ENCODE measurements around the gene MED25. TPM values are rescaled to one million over a fixed set of nuclear protein-coding genes. Genes with fewer than 3 reads are reported as not detected.

Gene MED25
- total and polyA plus RNA-seq, 2 of the 4 experiments (the other 2 are of a cell fraction), result 4.7 to 38.5 TPM

DNA sequence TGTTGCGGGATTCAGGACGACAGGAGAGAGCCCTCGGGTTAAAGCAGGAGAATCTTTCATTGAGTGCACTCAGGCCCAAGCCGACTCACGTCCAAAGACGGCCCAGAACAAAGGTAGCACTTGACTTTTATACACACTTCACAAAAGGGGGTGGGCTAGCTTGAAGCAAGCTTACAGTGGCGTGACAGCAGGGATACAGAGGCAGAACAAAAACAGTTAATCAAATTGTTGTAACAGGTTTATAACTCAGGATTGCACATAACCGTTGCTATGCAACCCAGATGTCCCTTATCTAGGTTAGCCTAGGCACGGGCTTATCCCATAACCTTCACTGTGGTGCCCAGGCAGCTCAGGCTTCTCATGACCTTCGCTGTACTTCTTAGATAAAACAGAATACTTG, 2.0 kb downstream of the MED25 start:
- H3K9me3 ChIP-seq (ENCODE audit: control insufficient read depth, insufficient read depth, low read length), result no peaks in the 10 kb centered on the region
- H2AFZ ChIP-seq (replicated peaks; ENCODE audit: low read length, poor library complexity), result no peak overlapping the region
- H3K4me1 ChIP-seq (ENCODE audit: control insufficient read depth, insufficient read depth, low read length), result peaks cover 6% of the 10 kb centered on the region
- H3K4ac ChIP-seq (ENCODE audit: low read depth, low read length), result no peak overlapping the region
- H2BK15ac ChIP-seq (ENCODE audit: low read depth, low read length), result no peak overlapping the region; the same call in 2 of the 3 replicates
- no peak overlapping the region for H2BK120ac ChIP-seq (ENCODE audit: low read depth, low read length)
- no peak overlapping the region for H3K4me2 ChIP-seq (ENCODE audit: low read depth, low read length)
- 50% methylated on average over 2 of the region's 10 CpGs; no CpG with 5 or more reads in 1 of the 2 experiments for WGBS, 2 experiments (ENCODE audit: extremely low coverage in 2 of 2, insufficient read length in 1 of 2)
- no TSS peak for BruUV-seq (replicated peaks)
- peaks cover 12% of the 10 kb centered on the region; the same call in 1 of the 2 replicates for H4K20me1 ChIP-seq (ENCODE audit: insufficient read depth, low read length)
- no peak overlapping the region for H3K23ac ChIP-seq (ENCODE audit: low read depth, low read length)
- dilution Hi-C loops (cut with HindIII; ENCODE audit: low sequenced_read_pairs, unreplicated experiment) (no loop called here), intact Hi-C loops (cut with micrococcal nuclease) (no loop called here), in situ Hi-C loops (cut with MboI; ENCODE audit: low sequenced_read_pairs) (no loop called here)
- no peak overlapping the region for H3K9ac ChIP-seq (ENCODE audit: low read depth, low read length)
- CTCF ChIA-PET, result no interaction called here
- peaks cover 11% of the 10 kb centered on the region for H3K36me3 ChIP-seq (ENCODE audit: control insufficient read depth, insufficient read depth, low read length)
- peaks cover 3% of the 10 kb centered on the region; the same call in 1 of the 2 replicates for H3K9me1 ChIP-seq (ENCODE audit: insufficient read depth, low read length)
- DNase-seq (no peak), ATAC-seq (ENCODE audit: low read depth) (no peak)
- no peak overlapping the region for H3K14ac ChIP-seq (replicated peaks; ENCODE audit: low read depth, low read length)
- H3K4me3 ChIP-seq (ENCODE audit: insufficient read depth, low read depth, low read length), result no peak overlapping the region
- no peak overlapping the region for H4K5ac ChIP-seq (ENCODE audit: low read depth, low read length)
- H3K79me1 ChIP-seq (ENCODE audit: low read depth in 1 of 2, low read length in 2 of 2), result peaks cover 22 to 56% of the 10 kb centered on the region in 2 experiments
- POLR2A ChIA-PET (ENCODE audit: unreplicated experiment), result no interaction called here
- no peak overlapping the region for H2BK20ac ChIP-seq (ENCODE audit: low read depth, low read length)
- TF ChIP-seq RFX5 (IDR thresholded peaks at IDR 0.05; ENCODE audit: low read depth, low read length), result no peak
- no peak for TF ChIP-seq NFE2L2 (IDR thresholded peaks at IDR 0.05; ENCODE audit: low read depth, low read length)
- TF ChIP-seq MAZ (IDR thresholded peaks at IDR 0.05; ENCODE audit: borderline replicate concordance, low read depth, low read length), result no peak
- no peak for TF ChIP-seq CEBPB (IDR thresholded peaks at IDR 0.05; ENCODE audit: low read depth, low read length)
- no peak for TF ChIP-seq CTCF (conservative IDR thresholded peaks at IDR 0.05; ENCODE audit: low read depth, low read length)
- TF ChIP-seq, protein P1, sequence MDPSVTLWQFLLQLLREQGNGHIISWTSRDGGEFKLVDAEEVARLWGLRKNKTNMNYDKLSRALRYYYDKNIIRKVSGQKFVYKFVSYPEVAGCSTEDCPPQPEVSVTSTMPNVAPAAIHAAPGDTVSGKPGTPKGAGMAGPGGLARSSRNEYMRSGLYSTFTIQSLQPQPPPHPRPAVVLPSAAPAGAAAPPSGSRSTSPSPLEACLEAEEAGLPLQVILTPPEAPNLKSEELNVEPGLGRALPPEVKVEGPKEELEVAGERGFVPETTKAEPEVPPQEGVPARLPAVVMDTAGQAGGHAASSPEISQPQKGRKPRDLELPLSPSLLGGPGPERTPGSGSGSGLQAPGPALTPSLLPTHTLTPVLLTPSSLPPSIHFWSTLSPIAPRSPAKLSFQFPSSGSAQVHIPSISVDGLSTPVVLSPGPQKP (IDR thresholded peaks at IDR 0.05; ENCODE audit: borderline replicate concordance, low read depth, low read length), result no peak
- no peak for TF ChIP-seq USF2 (IDR thresholded peaks at IDR 0.05; ENCODE audit: low read depth, low read length)
- TF ChIP-seq POLR2A (IDR thresholded peaks at IDR 0.05; ENCODE audit: low read depth, low read length), result no peak
- no peak for TF ChIP-seq FOS (IDR thresholded peaks at IDR 0.05; ENCODE audit: low read depth, low read length)
- no peak for TF ChIP-seq SMC3 (IDR thresholded peaks at IDR 0.05; ENCODE audit: low read depth, low read length)
- no peak for TF ChIP-seq RCOR1 (IDR thresholded peaks at IDR 0.05; ENCODE audit: insufficient replicate concordance, low read length)
- TF ChIP-seq MXI1 (IDR thresholded peaks at IDR 0.05; ENCODE audit: borderline replicate concordance, low read depth, low read length), result no peak
- no peak for TF ChIP-seq BHLHE40 (IDR thresholded peaks at IDR 0.05; ENCODE audit: low read depth, low read length)
- TF ChIP-seq RAD21 (IDR thresholded peaks at IDR 0.05; ENCODE audit: low read length), result no peak
- TF ChIP-seq MAFK (IDR thresholded peaks at IDR 0.05; ENCODE audit: low read depth, low read length), result no peak
- no peak for TF ChIP-seq CHD1 (IDR thresholded peaks at IDR 0.05; ENCODE audit: low read depth, low read length)
- H3K56ac ChIP-seq (ENCODE audit: extremely low read depth, insufficient read depth, low read length), result no peak overlapping the region
- H3K27ac ChIP-seq (ENCODE audit: insufficient read depth, low read length), result no peak overlapping the region
- H4K91ac ChIP-seq (ENCODE audit: insufficient read depth, low read depth, low read length), result no peak overlapping the region
- H2BK5ac ChIP-seq (ENCODE audit: low read depth, low read length, poor library complexity, severe bottlenecking), result no peak overlapping the region
- no peak overlapping the region for H2AK5ac ChIP-seq (ENCODE audit: low read depth, low read length)
- H4K8ac ChIP-seq (ENCODE audit: low read depth in 2 of 2, low read length in 2 of 2), result no peak overlapping the region
- no peak overlapping the region for H2AK9ac ChIP-seq (replicated peaks; ENCODE audit: low read depth, low read length, poor library complexity)
- H3K18ac ChIP-seq (ENCODE audit: low read depth, low read length), result no peak overlapping the region
- H3K27me3 ChIP-seq (ENCODE audit: control insufficient read depth, insufficient read depth, low read length), result no peaks in the 10 kb centered on the region

Data from IMR-90 (cell line).